Subcutaneous adipose tissue (tissue), 4 donors: ENCODE measurements around the gene RPS2. TPM values are rescaled to one million over a fixed set of nuclear protein-coding genes. Genes with fewer than 3 reads are reported as not detected.

Source experiments
- total RNA-seq, 4 donors: library from RNA; depleted of rRNA; stranded (reverse); fragments of >200 nt; gene quantifications; one replicate each; pipeline ENCODE4 v1.1.0, GENCODE V29; 2016
- TF ChIP-seq, protein P1 (sequence below): fragments of 450-650 bp; IDR thresholded peaks from one replicate; pipeline ENCODE4 v1.5.1; 2016; ENCODE audit warnings: low read depth, mild to moderate bottlenecking, control low read depth, antibody characterized with exemption, moderate library complexity

The RPS2 gene
- total RNA-seq, 4 donors from 2014 or later: 1,492 to 1,850 (median 1,797) TPM

DNA sequence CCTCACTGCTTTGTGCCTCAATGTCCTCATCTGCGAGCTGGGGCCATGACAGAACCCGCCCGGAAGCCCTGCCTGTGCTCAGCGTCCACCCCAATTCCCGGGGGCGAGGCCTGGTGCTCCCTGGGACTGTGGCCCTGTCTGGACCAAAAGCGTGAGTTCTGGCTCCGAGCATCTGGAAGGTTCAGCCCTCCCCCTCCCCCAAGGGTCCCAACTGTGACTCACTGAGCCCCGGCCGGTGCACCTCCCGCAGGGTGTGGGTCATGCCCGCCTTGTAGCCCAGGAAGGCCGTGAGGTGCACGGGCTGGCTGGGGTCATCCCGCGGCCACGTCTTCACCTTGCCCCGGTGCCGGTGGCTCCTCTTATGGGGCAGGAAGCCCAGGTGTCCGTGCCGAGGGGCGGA lies 10.9 kb downstream of the RPS2 start:
- TF ChIP-seq, protein P1, sequence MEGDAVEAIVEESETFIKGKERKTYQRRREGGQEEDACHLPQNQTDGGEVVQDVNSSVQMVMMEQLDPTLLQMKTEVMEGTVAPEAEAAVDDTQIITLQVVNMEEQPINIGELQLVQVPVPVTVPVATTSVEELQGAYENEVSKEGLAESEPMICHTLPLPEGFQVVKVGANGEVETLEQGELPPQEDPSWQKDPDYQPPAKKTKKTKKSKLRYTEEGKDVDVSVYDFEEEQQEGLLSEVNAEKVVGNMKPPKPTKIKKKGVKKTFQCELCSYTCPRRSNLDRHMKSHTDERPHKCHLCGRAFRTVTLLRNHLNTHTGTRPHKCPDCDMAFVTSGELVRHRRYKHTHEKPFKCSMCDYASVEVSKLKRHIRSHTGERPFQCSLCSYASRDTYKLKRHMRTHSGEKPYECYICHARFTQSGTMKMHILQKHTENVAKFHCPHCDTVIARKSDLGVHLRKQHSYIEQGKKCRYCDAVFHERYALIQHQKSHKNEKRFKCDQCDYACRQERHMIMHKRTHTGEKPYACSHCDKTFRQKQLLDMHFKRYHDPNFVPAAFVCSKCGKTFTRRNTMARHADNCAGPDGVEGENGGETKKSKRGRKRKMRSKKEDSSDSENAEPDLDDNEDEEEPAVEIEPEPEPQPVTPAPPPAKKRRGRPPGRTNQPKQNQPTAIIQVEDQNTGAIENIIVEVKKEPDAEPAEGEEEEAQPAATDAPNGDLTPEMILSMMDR: no peak

DNA sequence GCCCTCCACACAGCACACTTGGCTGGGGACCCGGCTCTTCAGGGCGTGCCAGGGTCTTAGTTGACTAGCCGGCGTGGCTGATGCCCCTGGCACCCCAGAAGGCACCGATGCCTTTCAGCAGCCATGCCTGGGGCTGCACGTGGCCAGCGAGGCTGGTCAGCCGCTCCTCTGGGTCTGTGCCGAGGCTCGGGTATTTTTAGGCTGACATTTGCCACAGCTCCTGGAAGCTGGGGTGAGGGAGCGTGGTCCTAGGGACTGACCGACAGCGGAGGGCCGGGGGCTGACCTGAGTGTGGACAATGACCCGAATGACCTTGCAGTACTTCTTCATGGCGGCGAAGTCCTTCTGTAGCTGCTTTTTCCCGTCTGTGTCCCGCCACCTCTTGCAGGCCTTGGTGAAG lies 14.1 kb downstream of the RPS2 start:
- TF ChIP-seq, protein P1: no peak

DNA sequence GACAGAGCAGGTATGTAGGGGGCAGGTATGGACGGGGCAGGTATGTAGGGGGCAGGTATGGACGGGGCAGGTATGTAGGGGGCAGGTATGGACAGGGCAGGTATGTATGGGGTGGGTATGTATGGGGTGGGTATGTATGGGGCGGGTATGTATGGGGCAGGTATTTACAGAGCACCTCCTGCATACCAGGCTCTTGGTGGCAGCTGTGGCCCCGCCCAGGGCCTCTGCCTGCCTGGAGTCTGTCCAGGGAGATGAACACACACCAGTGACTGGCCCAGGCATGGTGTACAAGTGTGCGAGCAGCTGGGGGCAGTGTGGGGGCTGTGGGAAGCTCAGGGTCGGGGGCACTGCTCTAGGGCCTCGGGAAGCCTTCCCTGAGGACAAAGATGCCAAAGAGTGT lies 14.6 kb downstream of the RPS2 start:
- TF ChIP-seq, protein P1: no peak

DNA sequence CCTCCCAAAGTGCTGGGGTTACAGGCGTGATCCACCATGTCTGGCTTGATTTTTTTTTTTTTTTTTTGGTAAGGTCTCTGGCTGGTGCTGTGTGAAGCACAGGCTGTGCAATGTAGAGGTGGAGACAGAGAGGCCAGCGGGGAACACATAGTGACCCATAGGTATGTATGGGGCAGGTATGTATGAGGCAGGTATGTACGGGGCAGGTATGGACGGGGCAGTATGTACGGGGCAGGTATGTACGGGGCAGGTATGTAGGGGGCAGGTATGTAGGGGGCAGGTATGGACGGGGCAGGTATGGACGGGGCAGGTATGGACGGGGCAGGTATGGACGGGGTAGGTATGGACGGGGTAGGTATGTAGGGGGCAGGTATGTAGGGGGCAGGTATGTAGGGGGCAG lies 15.1 kb downstream of the RPS2 start:
- TF ChIP-seq, protein P1: no peak

DNA sequence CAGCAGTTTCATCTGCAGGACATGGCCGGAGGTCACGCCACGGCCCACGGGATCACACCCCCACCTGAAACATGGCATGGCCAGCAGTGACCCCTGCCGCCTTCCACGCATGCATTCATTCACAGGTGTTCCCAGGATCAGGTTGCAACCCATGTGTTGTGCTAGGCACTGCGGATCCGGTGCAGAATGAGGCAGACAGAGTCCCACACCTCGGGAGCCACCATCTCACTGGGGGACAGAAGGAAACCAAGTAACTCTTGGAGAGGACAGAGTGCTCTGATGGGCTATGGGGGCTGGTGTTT lies 17.3 kb downstream of the RPS2 start:
- TF ChIP-seq, protein P1: no peak

DNA sequence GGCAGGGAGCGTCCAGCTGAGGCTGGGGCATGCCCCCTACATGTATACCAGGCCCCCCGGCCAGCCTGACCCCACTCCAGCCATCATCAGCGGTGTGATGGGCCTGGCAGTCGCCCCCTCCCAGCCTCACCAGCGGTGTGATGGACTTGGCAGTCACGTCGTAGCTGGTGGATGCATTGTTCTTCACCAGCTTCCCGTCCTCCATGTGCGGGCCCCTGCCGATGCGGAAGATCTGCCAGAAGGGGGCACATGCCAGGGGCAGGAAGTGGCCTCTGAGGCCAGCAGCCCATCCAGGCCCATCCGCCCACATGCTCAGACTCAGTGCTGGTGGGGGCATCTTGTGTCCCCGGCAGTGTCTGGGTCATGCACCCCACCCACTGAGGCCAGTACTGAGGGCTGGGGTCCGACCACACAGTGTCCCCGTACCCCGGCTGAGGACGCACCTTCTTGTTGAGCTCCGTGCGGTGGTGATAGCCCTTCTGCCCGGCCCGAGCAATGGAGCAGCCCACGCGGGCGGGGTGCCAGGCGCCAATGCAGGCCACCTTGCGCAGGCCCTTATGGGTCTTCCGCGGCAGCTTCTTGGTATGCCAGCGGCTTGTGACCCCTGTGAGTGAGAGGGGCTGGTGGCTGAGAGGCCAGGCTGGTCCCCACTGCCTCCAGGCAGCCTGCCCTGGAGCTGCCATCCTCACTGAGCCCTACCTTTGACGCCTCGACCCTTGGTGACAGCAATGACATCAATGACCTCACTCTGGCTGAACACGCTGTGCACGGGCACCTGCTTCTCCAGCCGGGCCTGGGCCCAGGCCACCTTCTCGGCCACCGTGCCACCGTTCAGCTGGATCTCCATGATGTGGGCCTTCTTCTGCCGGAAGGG lies 17.9 kb downstream of the RPS2 start:
- TF ChIP-seq, protein P1: no peak

DNA sequence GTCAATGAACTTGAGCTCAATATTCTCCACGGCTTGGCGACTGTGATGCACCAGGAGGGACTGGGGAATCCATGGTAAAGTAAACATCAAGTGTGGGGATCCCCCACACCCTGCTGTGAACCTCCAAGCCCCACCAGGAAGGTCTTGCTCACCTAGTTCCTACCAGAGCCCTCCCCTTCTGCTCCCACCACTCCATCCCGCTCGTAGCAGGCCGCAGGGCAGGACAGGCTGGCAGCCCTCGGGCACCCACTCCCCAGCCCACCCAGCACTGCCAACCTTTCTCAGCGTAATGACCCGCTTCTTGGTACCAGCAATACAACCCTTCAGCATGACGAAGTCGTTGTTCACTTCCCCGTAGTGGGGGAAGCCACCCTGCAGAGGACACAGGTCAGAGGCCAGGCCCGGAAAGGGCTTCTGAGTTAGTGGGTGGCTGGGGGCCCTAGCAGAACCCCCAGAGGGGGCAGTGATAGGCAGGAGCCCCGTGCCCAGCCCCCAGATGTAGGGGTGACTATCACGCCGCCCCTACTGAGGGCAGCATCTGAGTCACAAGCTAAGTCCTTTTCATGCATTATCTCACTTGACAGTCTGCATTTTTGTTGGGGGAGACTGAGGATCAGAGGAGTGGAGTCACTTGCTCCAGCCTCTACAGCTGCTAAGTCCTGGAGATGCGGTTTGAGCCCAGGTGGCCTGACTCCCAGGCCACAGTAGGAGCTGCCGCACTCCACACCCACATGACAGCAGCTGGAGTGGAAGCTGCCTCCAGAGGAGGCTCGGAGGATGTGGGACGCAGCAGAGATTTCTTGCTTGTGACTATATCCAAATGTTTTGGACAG lies 18.9 kb downstream of the RPS2 start:
- TF ChIP-seq, protein P1: no peak
